Left ventricle myocardium inferior (tissue), 1 donor: ENCODE data around the gene MACO1. TPM values are rescaled to one million over a fixed set of nuclear protein-coding genes. Genes with fewer than 3 reads are reported as not detected.

ENCODE experiments used
- DNase-seq: peaks from one replicate; pipeline ENCODE4 v3.0.0-alpha.2; 2020
- H3K27ac ChIP-seq: fragments of 200-600 bp; replicated peaks from 2 replicates; pipeline ENCODE4 v1.8.0; 2021
- H3K27me3 ChIP-seq: fragments of 200-600 bp; 2 replicates; pipeline ENCODE4 v1.8.0; 2021; ENCODE audit warnings: low read depth
- H3K36me3 ChIP-seq: fragments of 200-600 bp; 2 replicates; pipeline ENCODE4 v1.8.0; 2021
- H3K4me1 ChIP-seq: fragments of 200-600 bp; 2 replicates; pipeline ENCODE4 v1.8.0; 2021
- H3K4me3 ChIP-seq: fragments of 200-600 bp; 2 replicates; pipeline ENCODE4 v1.8.0; 2021; ENCODE audit warnings: mild to moderate bottlenecking, moderate library complexity
- H3K9me3 ChIP-seq: fragments of 200-600 bp; replicated peaks from 2 replicates; pipeline ENCODE4 v1.8.0; 2021
- CTCF ChIP-seq: fragments of 200-600 bp; IDR thresholded peaks from 2 replicates; pipeline ENCODE4 v1.8.0; 2021; ENCODE audit warnings: antibody characterized with exemption, mild to moderate bottlenecking, borderline replicate concordance
- intact Hi-C: fragments of 100-400 bp; cut with micrococcal nuclease; formaldehyde crosslinking; loops from one replicate; pipeline ENCODE4 v1.11.0; 2022
- total RNA-seq: library from RNA; stranded (reverse); fragmentation: NEBNext Ultra II Directional; extraction: Animal tissue kit (Norgen Biotek cat#: 25700); gene quantifications from one replicate; pipeline ENCODE4 v1.2.1, GENCODE V29; 2021
- donor health status: DM: no; HTN: yes; CAD: no; lungs with severe emphysema.

The MACO1 gene
- total RNA-seq, 1 donor from 2014 or later = 12.9 TPM

- H3K36me3 ChIP-seq = no peaks in the 10 kb centered on the region
- H3K27me3 ChIP-seq = no peaks in the 10 kb centered on the region
- DNase-seq = no peak
- no peak overlapping the region for H3K4me3 ChIP-seq
- intact Hi-C loops = no loop called here
- peaks cover 98% of the 10 kb centered on the region for H3K4me1 ChIP-seq
- no peaks in the 10 kb centered on the region for H3K9me3 ChIP-seq
- no peak for TF ChIP-seq CTCF
- H3K27ac ChIP-seq = no peak overlapping the region
Observed at GRCh38 chr1:25472471-25472870, 41.8 kb downstream of the MACO1 start.

- no peaks in the 10 kb centered on the region for H3K9me3 ChIP-seq
- DNase-seq = no peak
- no peaks in the 10 kb centered on the region for H3K36me3 ChIP-seq
- H3K4me1 ChIP-seq = peaks cover 91% of the 10 kb centered on the region
- no peak for TF ChIP-seq CTCF
- intact Hi-C loops = no loop called here
- H3K27me3 ChIP-seq = no peaks in the 10 kb centered on the region
- no peak overlapping the region for H3K4me3 ChIP-seq
- H3K27ac ChIP-seq = no peak overlapping the region
Observed at GRCh38 chr1:25473653-25474225, 43.0 kb downstream of the MACO1 start.

GRCh38 chr1:25474439-25475047, 43.8 kb downstream of the MACO1 start:
- no peaks in the 10 kb centered on the region for H3K36me3 ChIP-seq
- H3K9me3 ChIP-seq = no peaks in the 10 kb centered on the region
- no peaks in the 10 kb centered on the region for H3K27me3 ChIP-seq
- intact Hi-C loops = no loop called here
- no peak for TF ChIP-seq CTCF
- H3K4me3 ChIP-seq = no peak overlapping the region
- H3K4me1 ChIP-seq = peaks cover 83% of the 10 kb centered on the region
- DNase-seq = no peak
- H3K27ac ChIP-seq = peak overlapping the region; percentile 45

GRCh38 chr1:25476186-25477097, 45.7 kb downstream of the MACO1 start:
- DNase-seq = no peak
- no peak for TF ChIP-seq CTCF
- intact Hi-C loops = no loop called here
- Histone ChIP-seq H3K36me3 (no peaks in the 10 kb centered on the region), H3K9me3 (no peaks in the 10 kb centered on the region), H3K27me3 (no peaks in the 10 kb centered on the region), H3K4me1 (peaks cover 72% of the 10 kb centered on the region), H3K4me3 (no peak overlapping the region), H3K27ac (peak overlapping the region; percentile 9)

- H3K4me1 ChIP-seq = peaks cover 72% of the 10 kb centered on the region
- no peaks in the 10 kb centered on the region for H3K9me3 ChIP-seq
- DNase-seq = no peak
- intact Hi-C loops = no loop called here
- TF ChIP-seq CTCF = no peak
- no peaks in the 10 kb centered on the region for H3K27me3 ChIP-seq
- no peaks in the 10 kb centered on the region for H3K36me3 ChIP-seq
- H3K27ac ChIP-seq = no peak overlapping the region
- H3K4me3 ChIP-seq = no peak overlapping the region
Observed at GRCh38 chr1:25477448-25478034, 46.8 kb downstream of the MACO1 start.
